ENCODE data around the gene ATP5F1D. TPM values are rescaled to one million over a fixed set of nuclear protein-coding genes. Genes with fewer than 3 reads are reported as not detected.

Gene ATP5F1D
- total and polyA plus RNA-seq, 2 of the 8 experiments (the other 6 are each of a cell fraction or from before 2014, with no cell fraction given) = 174 to 249 TPM

GRCh38 chr19:1199531-1199930 lies 42.0 kb upstream of the ATP5F1D start:
- POLR2A ChIA-PET (ENCODE audit: partially characterized antibody) = interaction anchor here (0.6 to 2.0 kb wide), 8 partner anchors 8 to 173 kb away, joined by 3 to 7 read pairs (median 4); partner anchors contain the start of genes CIRBP and CNN2
- Histone ChIP-seq H4K91ac (replicated peaks; ENCODE audit: insufficient read length, low read length) (no peak overlapping the region), H3K36me3 (ENCODE audit: control insufficient read depth in 2 of 4, insufficient read depth in 4 of 4, low read length in 3 of 4) (no peaks in the 10 kb centered on the region), H2BK12ac (ENCODE audit: low read depth, low read length) (no peak overlapping the region), H2BK120ac (replicated peaks; ENCODE audit: low read depth, low read length) (no peak overlapping the region), H3K79me1 (ENCODE audit: low read depth, low read length) (no peaks in the 10 kb centered on the region), H4K5ac (ENCODE audit: insufficient read length, low read depth, low read length) (no peak overlapping the region), H3K4me3 (ENCODE audit: extremely low read depth in 1 of 4, insufficient read depth in 2 of 4, low read depth in 3 of 4, low read length in 4 of 4) (no peak overlapping the region), H2AFZ (ENCODE audit: low read length) (no peak overlapping the region), H3K9ac (replicated peaks in 1 of 4; ENCODE audit: extremely low read depth in 1 of 4, low read depth in 3 of 4, low read length in 3 of 4) (no peak overlapping the region), H2AK5ac (ENCODE audit: low read depth, low read length) (no peak overlapping the region), H3K27ac (ENCODE audit: low read depth, low read length) (no peak overlapping the region), H2BK5ac (ENCODE audit: low read depth, low read length) (no peak overlapping the region), H2BK15ac (ENCODE audit: low read length) (no peak overlapping the region), H3K9me3 (ENCODE audit: insufficient read depth in 2 of 2, low read depth in 1 of 2, low read length in 1 of 2) (no peaks in the 10 kb centered on the region), H4K8ac (ENCODE audit: extremely low read depth, insufficient read depth, low read length) (no peak overlapping the region), H3K23me2 (ENCODE audit: low read depth, low read length) (no peaks in the 10 kb centered on the region; the same call in 1 of the 2 replicates), H2BK20ac (ENCODE audit: low read length) (no peak overlapping the region), H3K79me2 (ENCODE audit: control insufficient read depth in 1 of 2, insufficient read depth in 2 of 2, low read length in 2 of 2) (no peaks in the 10 kb centered on the region), H3K27me3 (replicated peaks in 1 of 4; ENCODE audit: control insufficient read depth in 3 of 4, extremely low read depth in 1 of 4, insufficient read depth in 3 of 4, low read length in 3 of 4) (no peaks in the 10 kb centered on the region), H3K4me1 (replicated peaks in 1 of 4; ENCODE audit: control insufficient read depth in 3 of 4, insufficient read depth in 4 of 4, low read length in 3 of 4) (no peaks in the 10 kb centered on the region), H3K14ac (ENCODE audit: insufficient read length) (no peak overlapping the region), H3K4ac (replicated peaks; ENCODE audit: insufficient read length, low read depth, low read length) (no peak overlapping the region), H3K18ac (ENCODE audit: extremely low read depth, low read length) (no peak overlapping the region), H3K56ac (replicated peaks; ENCODE audit: insufficient read length, low read depth, low read length) (no peak overlapping the region), H3K23ac (ENCODE audit: insufficient read length) (no peak overlapping the region), H4K20me1 (replicated peaks in 1 of 2; ENCODE audit: control insufficient read depth in 1 of 2, insufficient read depth in 2 of 2, low read length in 2 of 2) (no peaks in the 10 kb centered on the region), H3K4me2 (ENCODE audit: insufficient read depth in 1 of 2, low read depth in 2 of 2, low read length in 2 of 2) (no peak overlapping the region)
- DNase-seq (ENCODE audit: low read depth in 1 of 2, low spot score in 2 of 2) (no peak), FAIRE-seq (no peak)
- no peak for TF ChIP-seq POLR2A (IDR thresholded peaks at IDR 0.05; ENCODE audit: control extremely low read depth in 1 of 2, low read depth in 2 of 2, low read length in 2 of 2)
- TF ChIP-seq JUND (IDR thresholded peaks at IDR 0.05; ENCODE audit: low read length) = no peak
- no peak for TF ChIP-seq SP2 (IDR thresholded peaks at IDR 0.05; ENCODE audit: low read length)
- TF ChIP-seq TAF7 (optimal IDR thresholded peaks at IDR 0.05; ENCODE audit: borderline replicate concordance, low read depth, low read length) = no peak
- TF ChIP-seq BCL11A (IDR thresholded peaks at IDR 0.05; ENCODE audit: low read depth in 2 of 2, low read length in 2 of 2) = no peak
- TF ChIP-seq ASH2L (IDR thresholded peaks at IDR 0.05; ENCODE audit: low read length) = no peak
- 95% methylated on average over 10 of the region's 10 CpGs; no CpG with 5 or more reads in 1 of the 2 experiments for WGBS, 2 experiments (ENCODE audit: extremely low coverage in 1 of 2, insufficient coverage in 1 of 2, insufficient read length in 1 of 2, insufficient replicate concordance in 2 of 2, low coverage in 1 of 2, low lambda C conversion rate in 2 of 2, missing lambda C conversion rate in 1 of 2)
- CTCF ChIA-PET (ENCODE audit: partially characterized antibody) = interaction anchor here (0.6 to 3.3 kb wide), 13 partner anchors 8 to 466 kb away, joined by 3 to 19 read pairs (median 3); no protein-coding TSS in a partner anchor

Measured in H1 (cell line).